IMR-90 (cell line): ENCODE data around the gene CD28. TPM values are rescaled to one million over a fixed set of nuclear protein-coding genes. Genes with fewer than 3 reads are reported as not detected.
A peak's percentile ranks its signal among the peaks of the same experiment; 100 is the strongest.

Experiments used
- ATAC-seq: fragments of 200-7000 bp; cut with Tn5 transposase; 2 replicates; pipeline ENCODE4 v1.9.1; 2020; ENCODE audit warnings: low read depth, mild to moderate bottlenecking, moderate library complexity
- BruUV-seq: library from RNA; stranded (reverse); fragments of 400-500 nt; replicated peaks from 2 replicates; lab custom pipeline; 2021; lab: Mats Ljungman, UMichigan
- CTCF ChIA-PET: fragments of 300-600 bp; formaldehyde crosslinking; extraction: SDS; loops from one replicate; lab custom pipeline; 2021; ENCODE audit warnings: antibody characterized with exemption; lab: Yijun Ruan, JAX
- POLR2A ChIA-PET: fragments of 300-600 bp; sonication (Branson Sonifier 250); formaldehyde crosslinking; loops from one replicate; lab custom pipeline; 2022; ENCODE audit warnings: antibody characterized with exemption; ENCODE audit not compliant: unreplicated experiment; lab: Charles Lee
- DNase-seq: peaks from one replicate; pipeline ENCODE4 v3.0.0; 2013
- H2AFZ ChIP-seq: replicated peaks from 2 replicates; pipeline ENCODE3; 2013; ENCODE audit warnings: low read length, mild to moderate bottlenecking; ENCODE audit not compliant: poor library complexity
- H2AK5ac ChIP-seq: 2 replicates; pipeline ENCODE4 v1.6.1; 2013; ENCODE audit warnings: low read depth, low read length, inconsistent platforms
- H2AK9ac ChIP-seq: replicated peaks from 2 replicates; pipeline ENCODE3; 2013; ENCODE audit warnings: mild to moderate bottlenecking, low read depth, low read length, moderate library complexity; ENCODE audit not compliant: poor library complexity
- H2BK120ac ChIP-seq: 2 replicates; pipeline ENCODE4 v1.6.1; 2013; ENCODE audit warnings: low read depth, low read length, inconsistent platforms
- H2BK15ac ChIP-seq: 3 replicates; pipeline ENCODE4 v1.6.1; 2013; ENCODE audit warnings: low read depth, low read length, inconsistent platforms
- H2BK20ac ChIP-seq: 2 replicates; pipeline ENCODE4 v1.6.1; 2013; ENCODE audit warnings: low read depth, mild to moderate bottlenecking, inconsistent platforms, low read length, moderate library complexity
- H2BK5ac ChIP-seq: 2 replicates; pipeline ENCODE4 v1.6.1; 2013; ENCODE audit warnings: mild to moderate bottlenecking, low read depth, low read length, inconsistent platforms; ENCODE audit not compliant: poor library complexity, severe bottlenecking
- H3K14ac ChIP-seq: replicated peaks from 2 replicates; pipeline ENCODE4 v1.6.1; 2013; ENCODE audit warnings: low read depth, low read length, inconsistent platforms
- H3K18ac ChIP-seq: 2 replicates; pipeline ENCODE4 v1.6.1; 2013; ENCODE audit warnings: low read depth, low read length, control low read depth
- H3K23ac ChIP-seq: 2 replicates; pipeline ENCODE4 v1.6.1; 2013; ENCODE audit warnings: low read depth, low read length, inconsistent platforms
- H3K27ac ChIP-seq: 2 replicates; pipeline ENCODE4 v1.5.1; 2013; ENCODE audit warnings: mild to moderate bottlenecking, control low read depth, low read length; ENCODE audit not compliant: insufficient read depth
- H3K27me3 ChIP-seq: 2 replicates; pipeline ENCODE4 v1.6.1; 2013; ENCODE audit warnings: low read length; ENCODE audit not compliant: control insufficient read depth, insufficient read depth
- H3K36me3 ChIP-seq: 2 replicates; pipeline ENCODE4 v1.6.1; 2013; ENCODE audit warnings: low read length, mixed read lengths; ENCODE audit not compliant: control insufficient read depth, insufficient read depth
- H3K4ac ChIP-seq: 2 replicates; pipeline ENCODE4 v1.6.1; 2013; ENCODE audit warnings: low read depth, low read length, inconsistent platforms
- H3K4me1 ChIP-seq: 2 replicates; pipeline ENCODE4 v1.6.1; 2013; ENCODE audit warnings: low read length, mixed read lengths; ENCODE audit not compliant: control insufficient read depth, insufficient read depth
- H3K4me2 ChIP-seq: 2 replicates; pipeline ENCODE4 v1.6.1; 2013; ENCODE audit warnings: low read depth, mild to moderate bottlenecking, control low read depth, low read length, moderate library complexity
- H3K4me3 ChIP-seq: 2 replicates; pipeline ENCODE4 v1.5.1; 2013; ENCODE audit warnings: low read depth, mild to moderate bottlenecking, control low read depth, low read length, moderate library complexity; ENCODE audit not compliant: insufficient read depth
- H3K56ac ChIP-seq: 2 replicates; pipeline ENCODE4 v1.6.1; 2013; ENCODE audit warnings: low read length, inconsistent platforms; ENCODE audit not compliant: insufficient read depth; ENCODE audit errors: extremely low read depth
- H3K79me1 ChIP-seq, 2 experiments: 2 replicates each; pipeline ENCODE4 v1.6.1; 2013; ENCODE audit warnings: low read length in 2 of 2, inconsistent platforms in 1 of 2, low read depth in 1 of 2
- H3K9ac ChIP-seq: 2 replicates; pipeline ENCODE4 v1.6.1; 2013; ENCODE audit warnings: low read depth, low read length, control low read depth
- H3K9me1 ChIP-seq: 2 replicates; pipeline ENCODE4 v1.6.1; 2013; ENCODE audit warnings: low read length, inconsistent platforms; ENCODE audit not compliant: insufficient read depth
- H3K9me3 ChIP-seq: 2 replicates; pipeline ENCODE4 v1.6.1; 2013; ENCODE audit warnings: low read length; ENCODE audit not compliant: control insufficient read depth, insufficient read depth
- H4K20me1 ChIP-seq: 2 replicates; pipeline ENCODE4 v1.6.1; 2013; ENCODE audit warnings: low read length, inconsistent platforms; ENCODE audit not compliant: insufficient read depth
- H4K5ac ChIP-seq: 2 replicates; pipeline ENCODE4 v1.6.1; 2013; ENCODE audit warnings: mild to moderate bottlenecking, low read depth, low read length, control low read depth
- H4K8ac ChIP-seq, 2 experiments: 2 replicates each; pipeline ENCODE4 v1.6.1; 2013; ENCODE audit warnings: low read depth in 2 of 2, low read length in 2 of 2, control low read depth in 1 of 2, inconsistent platforms in 1 of 2
- H4K91ac ChIP-seq: 2 replicates; pipeline ENCODE4 v1.6.1; 2013; ENCODE audit warnings: low read depth, low read length, inconsistent platforms; ENCODE audit not compliant: insufficient read depth
- BHLHE40 ChIP-seq: fragments of 150-350 bp; IDR thresholded peaks from 2 replicates; pipeline ENCODE4 v1.6.1; 2016; ENCODE audit warnings: mild to moderate bottlenecking, low read depth, low read length
- CEBPB ChIP-seq: IDR thresholded peaks from 2 replicates; pipeline ENCODE4 v1.6.1; 2012; ENCODE audit warnings: low read depth, low read length, improper control_type of control experiment
- MAFK ChIP-seq: IDR thresholded peaks from 2 replicates; pipeline ENCODE4 v1.6.1; 2012; ENCODE audit warnings: low read depth, low read length, improper control_type of control experiment
- NFE2L2 ChIP-seq: fragments of 150-350 bp; IDR thresholded peaks from 2 replicates; pipeline ENCODE4 v1.6.1; 2016; ENCODE audit warnings: low read depth, mild to moderate bottlenecking, low read length
- RAD21 ChIP-seq: IDR thresholded peaks from 2 replicates; pipeline ENCODE4 v1.6.1; 2012; ENCODE audit warnings: low read length, improper control_type of control experiment
- RCOR1 ChIP-seq: IDR thresholded peaks from 2 replicates; pipeline ENCODE4 v1.6.1; 2012; ENCODE audit warnings: mild to moderate bottlenecking, low read length, improper control_type of control experiment; ENCODE audit not compliant: insufficient replicate concordance
- RFX5 ChIP-seq: IDR thresholded peaks from 2 replicates; pipeline ENCODE4 v1.8.0; 2012; ENCODE audit warnings: low read depth, mild to moderate bottlenecking, low read length, moderate library complexity
- WGBS, 2 experiments: methylation state at CpG; one replicate each; pipeline versions ENCODE4 v1.1.5 to v1.1.7; 2013; ENCODE audit warnings: missing lambda C conversion rate in 2 of 2; ENCODE audit not compliant: insufficient read length in 1 of 2; ENCODE audit errors: extremely low coverage in 2 of 2; 5-methylcytosine and 5-hydroxymethylcytosine counted together
- dilution Hi-C: fragments of 300-500 bp; cut with HindIII; formaldehyde crosslinking; loops from one replicate; pipeline ENCODE4 v1.14.3; 2018; ENCODE audit warnings: low sequenced_read_pairs; ENCODE audit not compliant: unreplicated experiment
- in situ Hi-C: fragments of 300-500 bp; cut with MboI; formaldehyde crosslinking; loops from 3 replicates; pipeline ENCODE4 v1.14.3; 2019; ENCODE audit warnings: low sequenced_read_pairs, inconsistent platforms, mixed read lengths
- intact Hi-C: fragments of 100-400 bp; cut with micrococcal nuclease; formaldehyde crosslinking; loops from 2 replicates; pipeline ENCODE4 v1.10.0; 2022
- polyA plus RNA-seq, 3 experiments: library from polyadenylated mRNA; depleted of rRNA; stranded (reverse); fragments of >200 nt; gene quantifications; 2 replicates each; pipeline ENCODE4 v1.2.3, GENCODE V29; 2012; ENCODE audit warnings: low replicate concordance in 1 of 3
- total RNA-seq: library from RNA; depleted of rRNA; stranded (reverse); fragments of >200 nt; gene quantifications from 2 replicates; pipeline ENCODE4 v1.2.3, GENCODE V29; 2012

Gene CD28
- total and polyA plus RNA-seq, 2 of the 4 experiments (the other 2 are of a cell fraction), result not detected

- Histone ChIP-seq H3K4ac (peak overlapping the region; percentile 11; the same call in 1 of the 2 replicates), H3K14ac (0 out of 2 replicates have a peak overlapping the region, but pooled peaks have one; percentile 8), H3K56ac (no peak overlapping the region), H3K9me1 (peaks cover 7% of the 10 kb centered on the region; the same call in 1 of the 2 replicates), H3K4me3 (no peak overlapping the region), H2AFZ (no peak overlapping the region), H3K4me2 (no peak overlapping the region), H3K9me3 (no peaks in the 10 kb centered on the region), H4K91ac (no peak overlapping the region), H2BK15ac (no peak overlapping the region; the same call in 2 of the 3 replicates), H3K36me3 (no peaks in the 10 kb centered on the region), H2BK5ac (no peak overlapping the region), H3K23ac (no peak overlapping the region), H4K8ac (no peak overlapping the region), H2BK20ac (no peak overlapping the region), H3K4me1 (peaks cover 12% of the 10 kb centered on the region; the same call in 1 of the 2 replicates), H4K20me1 (no peaks in the 10 kb centered on the region), H2BK120ac (no peak overlapping the region), H3K27me3 (no peaks in the 10 kb centered on the region), H2AK5ac (no peak overlapping the region), H3K18ac (0 out of 2 replicates have a peak overlapping the region, but pooled peaks have one; percentile 47), H3K27ac (no peak overlapping the region), H2AK9ac (no peak overlapping the region), H3K79me1 (no peaks in the 10 kb centered on the region), H4K5ac (no peak overlapping the region), H3K9ac (no peak overlapping the region)
- dilution Hi-C loops, result no loop called here
- intact Hi-C loops, result no loop called here
- no TSS peak for BruUV-seq
- no peak for TF ChIP-seq RFX5
- no peak for TF ChIP-seq MAFK
- no peak for TF ChIP-seq RAD21
- no peak for TF ChIP-seq CEBPB
- no peak for TF ChIP-seq NFE2L2
- no peak for TF ChIP-seq BHLHE40
- TF ChIP-seq RCOR1, result no peak
- in situ Hi-C loops, result no loop called here
- POLR2A ChIA-PET, result no interaction called here
- no peak for ATAC-seq
- no CpG with 5 or more reads among the region's 5 CpGs for WGBS, 2 experiments
- CTCF ChIA-PET, result no interaction called here
- peak; percentile 38 for DNase-seq
Measured at GRCh38 chr2:203690441-203691047, 15.9 kb upstream of the CD28 start.
